Activated naive CD8-positive, alpha-beta T cell treated with anti-CD3 and anti-CD28 coated beads, Interleukin-2, amount 50 U/mL, for 24 hours (primary cell): ENCODE results near the gene EML6.

ENCODE experiments used
- ATAC-seq: fragments of 150-1000 bp; cut with Tn5 transposase; one replicate; pipeline ENCODE4 v1.10.0; 2021
- DNase-seq: peaks from one replicate; pipeline ENCODE4 v3.0.0; 2021
- H3K27ac Mint-ChIP-seq: one replicate; pipeline ENCODE4 v1.8.0; 2021; ENCODE audit warnings: mild to moderate bottlenecking, mixed read lengths
- H3K27me3 Mint-ChIP-seq: one replicate; pipeline ENCODE4 v1.8.0; 2021; ENCODE audit warnings: mixed read lengths
- H3K36me3 Mint-ChIP-seq: one replicate; pipeline ENCODE4 v1.8.0; 2021; ENCODE audit warnings: low read depth, mixed read lengths
- H3K4me1 Mint-ChIP-seq: one replicate; pipeline ENCODE4 v1.8.0; 2021; ENCODE audit warnings: mixed read lengths
- H3K4me3 Mint-ChIP-seq: one replicate; pipeline ENCODE4 v1.8.0; 2021; ENCODE audit warnings: mild to moderate bottlenecking, moderate library complexity, mixed read lengths
- H3K9me3 Mint-ChIP-seq: one replicate; pipeline ENCODE4 v1.8.0; 2021; ENCODE audit warnings: mixed read lengths

EML6 gene

GRCh38 chr2:55017428-55017827 is 294.0 kb downstream of the EML6 start:
- peaks cover 13% of the 10 kb centered on the region for H3K4me1 Mint-ChIP-seq

GRCh38 chr2:55017880-55018279 is 294.4 kb downstream of the EML6 start:
- Mint-ChIP-seq H3K27me3 (no peaks in the 10 kb centered on the region), H3K4me1 (peaks cover 13% of the 10 kb centered on the region), H3K27ac (no peak overlapping the region), H3K36me3 (peaks cover 21% of the 10 kb centered on the region), H3K4me3 (no peak overlapping the region), H3K9me3 (peaks cover 6% of the 10 kb centered on the region)
- ATAC-seq (no peak), DNase-seq (no peak)

More at GRCh38 chr2:55017428-55017827, 294.0 kb downstream of the EML6 start:
- H3K4me3 Mint-ChIP-seq, result no peak overlapping the region
- peaks cover 21% of the 10 kb centered on the region for H3K36me3 Mint-ChIP-seq
- no peak overlapping the region for H3K27ac Mint-ChIP-seq
- H3K27me3 Mint-ChIP-seq, result no peaks in the 10 kb centered on the region
- ATAC-seq, result no peak
- H3K9me3 Mint-ChIP-seq, result peaks cover 6% of the 10 kb centered on the region
- DNase-seq, result no peak

- peaks cover 21% of the 10 kb centered on the region for H3K36me3 Mint-ChIP-seq
- peaks cover 6% of the 10 kb centered on the region for H3K9me3 Mint-ChIP-seq
- ATAC-seq (no peak), DNase-seq (no peak)
- no peak overlapping the region for H3K4me3 Mint-ChIP-seq
- H3K27ac Mint-ChIP-seq, result no peak overlapping the region
- peaks cover 9% of the 10 kb centered on the region for H3K4me1 Mint-ChIP-seq
- no peaks in the 10 kb centered on the region for H3K27me3 Mint-ChIP-seq
Measured at GRCh38 chr2:55018619-55019018, 295.2 kb downstream of the EML6 start.

DNA sequence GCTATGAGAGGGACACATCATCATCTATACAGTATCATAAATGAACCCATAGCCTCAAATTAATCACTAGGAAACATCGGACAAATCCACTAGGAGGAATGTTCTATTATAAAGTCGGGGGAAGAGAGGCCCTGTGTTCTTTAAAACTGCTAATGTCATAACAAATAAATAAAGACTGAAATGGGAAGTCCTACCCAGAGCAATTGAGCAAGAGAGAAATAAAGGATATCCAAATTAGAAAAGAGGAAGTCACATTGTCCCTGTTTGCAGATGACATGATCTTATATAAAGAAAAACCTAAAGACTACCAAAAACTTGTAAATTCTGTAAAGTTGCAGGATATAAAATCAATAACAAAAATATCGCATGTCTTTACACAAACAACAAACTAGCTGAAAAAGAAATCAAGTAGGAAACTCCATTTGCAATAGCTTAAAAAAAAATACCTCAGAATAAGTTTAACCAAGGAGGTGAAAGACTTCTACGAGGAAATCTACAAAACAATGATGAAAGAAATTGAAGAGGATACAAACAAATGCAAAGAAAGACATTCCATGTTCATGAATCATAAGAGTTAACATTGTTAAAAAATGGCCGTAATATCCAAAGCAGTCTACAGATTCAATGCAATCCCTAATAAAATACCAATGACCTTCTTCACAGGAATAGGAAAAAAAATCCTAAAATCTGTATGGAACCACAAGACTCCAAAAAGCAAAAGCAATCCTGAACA is 296.2 kb downstream of the EML6 start:
- no peak overlapping the region for H3K27ac Mint-ChIP-seq
- no peak for ATAC-seq

More for the DNA sequence above, 296.2 kb downstream of the EML6 start:
- Mint-ChIP-seq H3K4me1 (peaks cover 9% of the 10 kb centered on the region), H3K27me3 (no peaks in the 10 kb centered on the region), H3K36me3 (peaks cover 21% of the 10 kb centered on the region), H3K4me3 (no peak overlapping the region), H3K9me3 (peaks cover 6% of the 10 kb centered on the region)
- no peak for DNase-seq
